Thoracic aorta (tissue), 2 donors: Measurements from ENCODE around the gene ZC3H12C. TPM values are rescaled to one million over a fixed set of nuclear protein-coding genes. Genes with fewer than 3 reads are reported as not detected.

ENCODE experiments used
- ATAC-seq: fragments of 150-250 bp; one replicate; pipeline ENCODE4 v1.8.0; 2017; ENCODE audit warnings: low read depth; ENCODE audit not compliant: insufficient number of reproducible peaks, low FRiP score
- DNase-seq: peaks from one replicate; pipeline ENCODE4 v3.0.0-alpha.2; 2020; ENCODE audit warnings: low spot score
- H3K27ac ChIP-seq, 2 donors: fragments of 200-600 bp; sonication (generic); 1 replicate in 1 of 2; 2 replicates in 1 of 2; pipeline ENCODE4 v1.5.1; 2016; ENCODE audit warnings: mild to moderate bottlenecking in 2 of 2, moderate library complexity in 2 of 2
- H3K27me3 ChIP-seq: fragments of 200-600 bp; sonication (generic); replicated peaks from 2 replicates; pipeline ENCODE4 v1.6.0; 2016; ENCODE audit warnings: mild to moderate bottlenecking; ENCODE audit not compliant: insufficient read depth
- H3K36me3 ChIP-seq: fragments of 200-600 bp; sonication (generic); one replicate; pipeline ENCODE4 v1.5.1; 2016
- H3K4me1 ChIP-seq, 2 donors: fragments of 200-600 bp; sonication (generic); 1 replicate in 1 of 2; 2 replicates in 1 of 2; pipeline versions ENCODE4 v1.5.1 to v1.6.0; 2016; ENCODE audit warnings: low read depth in 2 of 2, mild to moderate bottlenecking in 1 of 2; ENCODE audit not compliant: control insufficient read depth in 1 of 2
- H3K4me3 ChIP-seq: fragments of 200-600 bp; sonication (generic); 2 replicates; pipeline ENCODE4 v1.5.1; 2016; ENCODE audit warnings: mild to moderate bottlenecking
- H3K9me3 ChIP-seq: fragments of 200-600 bp; sonication (generic); 2 replicates; pipeline ENCODE4 v1.5.1; 2016
- CTCF ChIP-seq: fragments of 200-600 bp; sonication (generic); IDR thresholded peaks from one replicate; pipeline ENCODE4 v1.5.1; 2019; ENCODE audit warnings: antibody characterized with exemption
- total RNA-seq, 2 donors: library from RNA; depleted of rRNA; stranded (reverse); fragments of >200 nt; gene quantifications; one replicate each; pipeline versions ENCODE4 v1.1.0 to v1.2.3, GENCODE V29; 2016

Gene ZC3H12C
- total RNA-seq, 2 donors from 2014 or later, result 13.6 to 13.7 TPM

GRCh38 chr11:110184456-110184855 lies 91.3 kb downstream of the ZC3H12C start:
- H3K27me3 ChIP-seq, result no peaks in the 10 kb centered on the region
- no peaks in the 10 kb centered on the region for H3K36me3 ChIP-seq
- no peak for TF ChIP-seq CTCF
- peaks cover 3 to 15% of the 10 kb centered on the region in 2 donors for H3K4me1 ChIP-seq
- ATAC-seq (no peak), DNase-seq (no peak)
- H3K27ac ChIP-seq, result no peak overlapping the region
- no peaks in the 10 kb centered on the region for H3K9me3 ChIP-seq
- no peak overlapping the region for H3K4me3 ChIP-seq

GRCh38 chr11:110185121-110185591 lies 92.0 kb downstream of the ZC3H12C start:
- DNase-seq, result no peak
- no peak overlapping the region for H3K27ac ChIP-seq
- H3K4me1 ChIP-seq, result peaks cover 3 to 15% of the 10 kb centered on the region in 2 donors
- ATAC-seq, result no peak
- H3K4me3 ChIP-seq, result no peak overlapping the region
- no peaks in the 10 kb centered on the region for H3K36me3 ChIP-seq
- H3K27me3 ChIP-seq, result no peaks in the 10 kb centered on the region
- TF ChIP-seq CTCF, result no peak
- H3K9me3 ChIP-seq, result no peaks in the 10 kb centered on the region

GRCh38 chr11:110185599-110185998 lies 92.4 kb downstream of the ZC3H12C start:
- peaks cover 3 to 15% of the 10 kb centered on the region in 2 donors for H3K4me1 ChIP-seq
- H3K27me3 ChIP-seq, result no peaks in the 10 kb centered on the region
- no peak for ATAC-seq
- H3K36me3 ChIP-seq, result no peaks in the 10 kb centered on the region
- no peak overlapping the region for H3K27ac ChIP-seq
- no peak for TF ChIP-seq CTCF
- DNase-seq, result no peak
- H3K9me3 ChIP-seq, result no peaks in the 10 kb centered on the region
- no peak overlapping the region for H3K4me3 ChIP-seq

GRCh38 chr11:110186456-110186855 lies 93.3 kb downstream of the ZC3H12C start:
- Histone ChIP-seq H3K27ac (no peak overlapping the region), H3K9me3 (no peaks in the 10 kb centered on the region), H3K27me3 (no peaks in the 10 kb centered on the region), H3K4me3 (no peak overlapping the region), H3K36me3 (no peaks in the 10 kb centered on the region), H3K4me1 (peaks cover 3 to 15% of the 10 kb centered on the region in 2 donors)
- DNase-seq, result no peak
- no peak for ATAC-seq
- TF ChIP-seq CTCF, result no peak

GRCh38 chr11:110186867-110187266 lies 93.7 kb downstream of the ZC3H12C start:
- H3K4me3 ChIP-seq, result no peak overlapping the region
- no peak overlapping the region for H3K27ac ChIP-seq
- no peaks in the 10 kb centered on the region for H3K27me3 ChIP-seq
- no peaks in the 10 kb centered on the region for H3K9me3 ChIP-seq
- no peak for ATAC-seq
- no peak for DNase-seq
- H3K4me1 ChIP-seq, result peaks cover 3 to 15% of the 10 kb centered on the region in 2 donors
- no peak for TF ChIP-seq CTCF
- no peaks in the 10 kb centered on the region for H3K36me3 ChIP-seq
